Fibroblast of villous mesenchyme (primary cell): ENCODE measurements around the gene CDR2L. TPM values are rescaled to one million over a fixed set of nuclear protein-coding genes. Genes with fewer than 3 reads are reported as not detected.
"Not testable (repeated sequence)": the region's sequence is repeated elsewhere in the genome, so short reads cannot be mapped to it uniquely, and the experiment has no call there.

Experiments used
- DNase-seq: peaks from one replicate; pipeline ENCODE4 v3.0.0-alpha.2; 2010; ENCODE audit warnings: low read depth
- H3K4me3 ChIP-seq: 2 replicates; pipeline ENCODE4 v1.5.1; 2011; ENCODE audit warnings: low read depth, mild to moderate bottlenecking, low read length
- total RNA-seq: library from RNA; depleted of rRNA; stranded (reverse); fragments of >200 nt; gene quantifications from 2 replicates; pipeline ENCODE4 v1.2.3, GENCODE V29; 2012
- TF ChIP-seq, protein P1 (sequence below): IDR thresholded peaks from 2 replicates; pipeline ENCODE4 v1.5.1; 2012; ENCODE audit warnings: low read depth, mild to moderate bottlenecking, low read length; ENCODE audit not compliant: insufficient read depth

Gene CDR2L
- total RNA-seq, 1 donor = 26.8 TPM

DNA sequence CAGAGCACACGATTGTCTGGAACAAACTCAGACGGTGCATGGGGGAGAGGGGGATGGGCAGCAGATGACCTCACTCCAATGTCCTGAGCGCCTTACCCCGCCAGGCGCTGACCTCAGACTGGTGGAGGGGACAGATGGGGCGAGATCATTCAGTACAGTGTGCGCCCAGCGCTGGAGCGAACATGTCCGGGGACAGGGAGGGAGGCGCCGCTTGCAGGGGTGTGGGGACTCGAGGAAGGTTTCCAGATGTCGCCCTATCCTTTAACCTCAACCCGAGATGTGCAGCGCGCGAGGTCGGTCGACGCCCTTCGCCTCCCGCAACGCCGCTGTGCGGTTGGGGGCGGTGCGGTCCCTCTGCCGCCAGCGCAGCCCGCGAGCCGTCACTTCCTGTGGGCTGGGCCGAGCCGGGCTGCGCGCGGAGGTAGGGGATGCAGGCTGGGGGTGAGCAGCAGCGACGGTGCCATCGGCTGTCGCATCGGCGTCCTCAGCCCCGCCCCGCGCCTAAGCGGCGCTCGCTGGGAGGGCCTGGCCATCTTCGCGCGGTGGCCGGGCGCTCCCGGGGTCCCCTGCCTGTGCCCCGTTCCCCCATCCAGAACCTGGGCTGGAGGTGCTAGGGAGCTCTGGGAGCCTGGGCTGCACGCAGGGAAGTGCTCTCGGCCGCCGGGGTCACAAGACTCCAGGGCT lies 5.3 kb upstream of the CDR2L start:
- peak; percentile 55 for DNase-seq
- TF ChIP-seq, protein P1, sequence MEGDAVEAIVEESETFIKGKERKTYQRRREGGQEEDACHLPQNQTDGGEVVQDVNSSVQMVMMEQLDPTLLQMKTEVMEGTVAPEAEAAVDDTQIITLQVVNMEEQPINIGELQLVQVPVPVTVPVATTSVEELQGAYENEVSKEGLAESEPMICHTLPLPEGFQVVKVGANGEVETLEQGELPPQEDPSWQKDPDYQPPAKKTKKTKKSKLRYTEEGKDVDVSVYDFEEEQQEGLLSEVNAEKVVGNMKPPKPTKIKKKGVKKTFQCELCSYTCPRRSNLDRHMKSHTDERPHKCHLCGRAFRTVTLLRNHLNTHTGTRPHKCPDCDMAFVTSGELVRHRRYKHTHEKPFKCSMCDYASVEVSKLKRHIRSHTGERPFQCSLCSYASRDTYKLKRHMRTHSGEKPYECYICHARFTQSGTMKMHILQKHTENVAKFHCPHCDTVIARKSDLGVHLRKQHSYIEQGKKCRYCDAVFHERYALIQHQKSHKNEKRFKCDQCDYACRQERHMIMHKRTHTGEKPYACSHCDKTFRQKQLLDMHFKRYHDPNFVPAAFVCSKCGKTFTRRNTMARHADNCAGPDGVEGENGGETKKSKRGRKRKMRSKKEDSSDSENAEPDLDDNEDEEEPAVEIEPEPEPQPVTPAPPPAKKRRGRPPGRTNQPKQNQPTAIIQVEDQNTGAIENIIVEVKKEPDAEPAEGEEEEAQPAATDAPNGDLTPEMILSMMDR = no peak
- peak overlapping the region; percentile 73 for H3K4me3 ChIP-seq

DNA sequence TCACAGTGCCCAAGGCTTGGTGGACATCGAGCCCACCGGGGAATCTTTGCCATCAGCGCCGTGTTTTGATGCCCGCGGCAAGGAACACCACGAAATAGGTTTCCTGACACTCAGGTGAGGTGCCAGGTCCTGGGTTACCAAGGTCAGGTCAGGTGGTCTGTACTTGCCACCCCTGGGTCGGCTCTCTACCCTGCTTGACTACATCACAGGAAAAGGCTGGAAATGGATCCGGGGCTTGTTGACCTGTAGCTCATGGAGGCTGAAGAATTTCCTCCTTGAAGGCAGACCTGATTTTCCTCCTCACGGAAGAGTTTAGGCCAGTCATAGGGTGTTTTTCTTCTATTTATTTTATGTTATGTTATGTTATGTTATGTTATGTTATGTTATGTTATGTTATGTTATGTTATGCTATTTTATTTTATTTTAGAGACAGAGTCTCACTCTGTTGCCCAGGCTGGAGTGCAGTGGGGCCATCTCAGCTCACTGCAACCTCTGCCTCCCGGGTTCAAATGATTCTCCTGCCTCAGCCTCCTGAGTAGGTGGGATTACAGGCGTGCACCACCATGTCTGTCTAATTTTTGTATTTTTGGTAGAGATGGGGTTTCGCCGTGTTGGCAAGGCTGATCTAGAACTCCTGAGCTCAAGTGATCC lies 4.6 kb upstream of the CDR2L start:
- H3K4me3 ChIP-seq = peak overlapping the region; percentile 73
- not testable (repeated sequence) for DNase-seq

DNA sequence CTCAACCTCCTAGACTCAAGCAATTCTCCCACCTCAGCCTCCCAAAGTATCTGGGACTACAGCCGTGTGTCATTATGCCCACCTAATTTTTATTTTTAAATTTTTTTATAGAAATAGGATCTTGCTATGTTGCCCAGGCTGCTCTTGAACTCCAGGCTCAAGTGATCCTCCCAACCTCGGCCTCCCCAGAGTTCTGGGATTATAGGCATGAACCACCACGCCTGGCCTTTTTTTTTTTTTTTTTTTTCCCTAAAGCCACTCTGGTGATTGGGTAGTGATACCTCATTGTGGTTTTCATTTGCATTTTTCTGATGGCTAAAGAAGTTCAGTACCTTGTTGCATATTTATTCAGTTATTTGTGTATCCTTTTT lies 1.2 kb upstream of the CDR2L start:
- TF ChIP-seq, protein P1 = no peak
- no peak overlapping the region for H3K4me3 ChIP-seq
- no peak for DNase-seq

DNA sequence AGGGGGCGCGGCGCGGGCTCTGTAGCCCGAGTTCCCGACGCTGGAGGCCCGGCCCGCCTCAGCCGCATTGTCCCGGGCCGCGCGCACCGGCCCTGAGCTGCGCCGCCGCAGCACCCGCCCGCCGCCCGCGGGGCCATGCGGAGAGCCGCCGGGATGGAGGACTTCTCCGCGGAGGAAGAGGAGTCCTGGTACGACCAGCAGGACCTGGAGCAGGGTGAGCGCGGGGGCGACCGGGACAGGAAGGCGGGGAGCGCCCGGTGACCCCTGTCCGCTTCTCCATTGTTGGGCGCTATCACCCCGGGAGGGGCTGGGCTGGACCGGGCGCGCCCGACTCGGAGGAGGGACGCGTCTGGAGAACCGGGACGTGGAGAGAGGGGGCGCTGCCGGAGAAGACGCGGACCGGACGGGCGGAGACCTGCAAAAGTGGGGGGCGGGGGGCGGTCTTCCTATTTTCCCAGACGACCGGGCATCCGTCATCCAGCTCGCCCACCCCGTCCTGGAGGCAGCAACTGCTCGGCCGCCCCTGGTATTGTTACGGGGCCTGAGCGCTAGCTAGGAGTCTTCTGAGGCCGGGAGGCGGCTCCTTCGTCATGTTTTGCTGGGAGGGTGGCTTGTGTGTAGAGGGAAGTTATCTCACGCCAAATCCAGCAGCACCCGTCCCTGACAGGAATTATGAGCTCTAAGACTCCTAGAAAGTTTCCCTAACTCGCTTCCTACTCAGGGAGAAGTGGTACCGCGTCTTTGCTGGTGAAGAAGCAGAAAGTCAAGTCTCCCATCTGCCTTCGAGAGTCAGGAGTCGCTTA lies 678 bp downstream of the CDR2L start:
- peak overlapping the region; percentile 74 for H3K4me3 ChIP-seq
- DNase-seq = peak; percentile 84
- TF ChIP-seq, protein P1 = peak; percentile 43

DNA sequence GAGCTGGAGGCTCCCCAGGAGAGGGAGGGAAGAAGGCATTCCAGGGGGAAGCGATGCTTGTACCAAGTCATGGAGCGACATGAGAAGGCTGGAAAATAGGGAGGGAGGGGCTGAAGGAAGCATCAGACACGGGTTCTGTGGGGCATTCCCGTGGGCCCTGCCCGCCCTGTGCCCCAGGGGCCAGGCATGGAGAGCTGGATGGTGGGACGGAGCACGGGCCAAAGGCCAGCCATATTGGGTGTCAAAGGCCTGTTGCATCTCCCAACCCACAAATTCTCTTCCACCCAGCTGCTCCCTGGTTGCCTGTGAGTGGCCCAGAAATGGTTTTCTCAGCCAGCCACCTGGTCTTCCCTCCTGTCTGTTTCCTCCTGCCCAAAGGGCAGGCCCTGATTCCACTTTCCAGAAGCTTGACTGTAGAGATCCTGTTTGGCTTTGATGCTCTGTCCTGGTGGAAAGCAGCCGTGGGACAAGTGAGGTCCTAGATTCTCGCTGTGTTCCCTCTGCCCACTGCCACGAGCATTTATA lies 3.2 kb downstream of the CDR2L start:
- no peak for DNase-seq
- TF ChIP-seq, protein P1 = no peak
- no peak overlapping the region for H3K4me3 ChIP-seq

DNA sequence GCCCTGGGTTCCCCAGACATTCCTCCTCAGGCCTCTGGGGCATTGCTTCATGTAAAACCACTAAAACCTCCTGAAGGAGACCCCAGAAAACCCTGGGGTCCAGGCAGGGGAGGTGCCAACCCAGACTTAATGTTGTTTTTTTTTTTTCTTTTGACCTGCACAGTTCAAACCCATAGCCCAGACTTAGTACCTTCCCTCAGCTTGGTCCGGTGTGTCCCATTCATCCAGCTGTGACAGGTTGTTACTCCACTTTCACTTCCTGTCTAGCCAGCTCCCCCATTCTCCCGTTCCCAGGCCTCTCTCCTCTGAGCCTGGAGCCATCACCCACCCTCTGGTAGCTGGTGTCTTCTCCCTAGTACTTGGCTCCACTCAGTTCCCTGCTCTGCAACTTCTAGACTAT lies 4.8 kb downstream of the CDR2L start:
- TF ChIP-seq, protein P1 = no peak
- no peak for DNase-seq
- H3K4me3 ChIP-seq = no peak overlapping the region

DNA sequence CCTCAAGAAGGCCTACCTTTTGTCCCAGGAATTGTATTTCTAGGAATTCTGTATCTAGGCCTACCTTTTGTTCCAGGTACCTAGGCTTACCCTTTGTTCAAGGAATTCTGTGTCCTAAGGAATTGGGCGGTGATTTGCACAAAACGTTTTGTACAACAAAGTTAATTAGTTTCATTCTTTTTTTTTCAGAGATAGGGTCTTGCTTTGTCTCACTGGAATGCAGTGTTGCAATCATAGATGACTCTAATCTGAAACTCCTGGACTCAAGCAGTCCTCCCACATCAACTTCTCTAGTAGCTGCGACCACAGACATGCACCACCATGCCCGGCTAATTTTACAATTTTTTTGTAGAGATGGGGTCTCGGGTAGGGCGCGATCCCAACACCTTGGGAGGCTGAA lies 7.0 kb downstream of the CDR2L start:
- DNase-seq = peak; percentile 63
- no peak overlapping the region for H3K4me3 ChIP-seq
- TF ChIP-seq, protein P1 = no peak
